Lower lobe of right lung (tissue), 2 donors: ENCODE results near the gene MORF4L1. TPM values are rescaled to one million over a fixed set of nuclear protein-coding genes. Genes with fewer than 3 reads are reported as not detected.

Source experiments
- ATAC-seq, 2 donors: fragments of 200-7000 bp; cut with Tn5 transposase; one replicate each; pipeline ENCODE4 v1.9.1; 2020 to 2022; ENCODE audit warnings: mild to moderate bottlenecking in 2 of 2, moderate library complexity in 2 of 2
- DNase-seq: peaks from one replicate; pipeline ENCODE4 v3.0.0-alpha.2; 2020
- H3K27ac ChIP-seq: fragments of 200-600 bp; one replicate; pipeline ENCODE4 v1.8.0; 2022
- H3K27me3 ChIP-seq: fragments of 200-600 bp; one replicate; pipeline ENCODE4 v1.8.0; 2022; ENCODE audit warnings: low read depth
- H3K36me3 ChIP-seq: fragments of 200-600 bp; one replicate; pipeline ENCODE4 v1.8.0; 2022; ENCODE audit warnings: mild to moderate bottlenecking
- H3K4me1 ChIP-seq: fragments of 200-600 bp; one replicate; pipeline ENCODE4 v1.8.0; 2022
- H3K4me3 ChIP-seq: fragments of 200-600 bp; one replicate; pipeline ENCODE4 v1.8.0; 2022; ENCODE audit warnings: mild to moderate bottlenecking
- H3K9me3 ChIP-seq: fragments of 200-600 bp; one replicate; pipeline ENCODE4 v1.8.0; 2022
- CTCF ChIP-seq: fragments of 200-600 bp; IDR thresholded peaks from one replicate; pipeline ENCODE4 v1.8.0; 2022; ENCODE audit warnings: antibody characterized with exemption, mild to moderate bottlenecking
- intact Hi-C: fragments of 100-400 bp; cut with DNase I; formaldehyde crosslinking; loops from one replicate; pipeline ENCODE4 v1.11.0; 2022
- total RNA-seq: library from RNA; stranded (reverse); fragmentation: NEBNext Ultra II Directional; extraction: Animal tissue kit (Norgen Biotek cat#: 25700); gene quantifications from one replicate; pipeline ENCODE4 v1.2.1, GENCODE V29; 2021
- donor health status: DM: no; HTN: yes; CAD: no; lungs with severe emphysema.

The MORF4L1 gene
- total RNA-seq, 1 donor from 2014 or later: 289 TPM

- H3K27ac ChIP-seq: no peak overlapping the region
- intact Hi-C loops: no loop called here
- DNase-seq (no peak), ATAC-seq (no peak)
- H3K4me1 ChIP-seq: peaks cover 37% of the 10 kb centered on the region
- no peaks in the 10 kb centered on the region for H3K9me3 ChIP-seq
- no peak for TF ChIP-seq CTCF
- H3K4me3 ChIP-seq: no peak overlapping the region
- H3K27me3 ChIP-seq: no peaks in the 10 kb centered on the region
- peaks cover 97% of the 10 kb centered on the region for H3K36me3 ChIP-seq
These were observed 37.6 kb downstream of the MORF4L1 start for GRCh38 chr15:78910271-78910670.

GRCh38 chr15:78912316-78912715 is 39.6 kb downstream of the MORF4L1 start:
- Histone ChIP-seq H3K27ac (no peak overlapping the region), H3K4me3 (no peak overlapping the region), H3K27me3 (no peaks in the 10 kb centered on the region), H3K4me1 (peaks cover 43% of the 10 kb centered on the region), H3K9me3 (no peaks in the 10 kb centered on the region), H3K36me3 (peaks cover 77% of the 10 kb centered on the region)
- intact Hi-C loops: no loop called here
- DNase-seq: no peak
- no peak for TF ChIP-seq CTCF
- no peak for ATAC-seq

GRCh38 chr15:78913012-78913411 is 40.3 kb downstream of the MORF4L1 start:
- peaks cover 71% of the 10 kb centered on the region for H3K36me3 ChIP-seq
- no peak overlapping the region for H3K4me3 ChIP-seq

GRCh38 chr15:78914027-78914764 is 41.5 kb downstream of the MORF4L1 start:
- Histone ChIP-seq H3K4me3 (no peak overlapping the region), H3K27me3 (no peaks in the 10 kb centered on the region), H3K27ac (peak overlapping the region; percentile 56), H3K4me1 (peaks cover 49% of the 10 kb centered on the region), H3K36me3 (peaks cover 69% of the 10 kb centered on the region), H3K9me3 (no peaks in the 10 kb centered on the region)
- DNase-seq: no peak
- TF ChIP-seq CTCF: peak; percentile 47
- peak; percentile 23 to 37 for ATAC-seq
- intact Hi-C loops: no loop called here

More at GRCh38 chr15:78913012-78913411, 40.3 kb downstream of the MORF4L1 start:
- Histone ChIP-seq H3K27me3 (no peaks in the 10 kb centered on the region), H3K9me3 (no peaks in the 10 kb centered on the region), H3K4me1 (peaks cover 49% of the 10 kb centered on the region), H3K27ac (no peak overlapping the region)
- ATAC-seq (no peak), DNase-seq (no peak)
- no peak for TF ChIP-seq CTCF
- intact Hi-C loops: no loop called here

- peak; percentile 68 to 89 for ATAC-seq
- Histone ChIP-seq H3K36me3 (peaks cover 67% of the 10 kb centered on the region), H3K27ac (peak overlapping the region; percentile 56), H3K4me3 (no peak overlapping the region), H3K9me3 (no peaks in the 10 kb centered on the region), H3K4me1 (peaks cover 49% of the 10 kb centered on the region), H3K27me3 (no peaks in the 10 kb centered on the region)
- intact Hi-C loops: no loop called here
- DNase-seq: peak; percentile 83
- no peak for TF ChIP-seq CTCF
These were observed 42.8 kb downstream of the MORF4L1 start for GRCh38 chr15:78915341-78916087.
